ENCODE measurements around the gene GARRE1.
A peak's percentile ranks its signal among the peaks of the same experiment; 100 is the strongest.
"Not testable (repeated sequence)": the region's sequence is repeated elsewhere in the genome, so short reads cannot be mapped to it uniquely, and the experiment has no call there.

The GARRE1 gene

GRCh38 chr19:34237939-34238338 is 16.4 kb upstream of the GARRE1 start:
- TF ChIP-seq EZH2 (IDR thresholded peaks at IDR 0.05) (no peak), POLR2AphosphoS5 (IDR thresholded peaks at IDR 0.05; ENCODE audit: borderline replicate concordance, low read depth, low read length) (no peak), FOXP2 (optimal IDR thresholded peaks at IDR 0.05; ENCODE audit: control extremely low read depth, extremely low read length, insufficient read depth) (no peak)
- Histone ChIP-seq H3K9me3 (ENCODE audit: low read depth, low read length) (no peaks in the 10 kb centered on the region), H3K4me3 (no peak overlapping the region), H3K9ac (ENCODE audit: insufficient read length) (no peak overlapping the region), H3K36me3 (ENCODE audit: insufficient read depth, low read length) (no peaks in the 10 kb centered on the region), H3K27ac (no peak overlapping the region)
- DNase-seq (ENCODE audit: low read depth, low spot score), result no peak

- TF ChIP-seq FOXP2 (optimal IDR thresholded peaks at IDR 0.05; ENCODE audit: control extremely low read depth, extremely low read length, insufficient read depth), result no peak
- TF ChIP-seq POLR2AphosphoS5 (IDR thresholded peaks at IDR 0.05; ENCODE audit: borderline replicate concordance, low read depth, low read length), result no peak
- TF ChIP-seq EZH2 (IDR thresholded peaks at IDR 0.05), result no peak
- H3K36me3 ChIP-seq (ENCODE audit: insufficient read depth, low read length), result no peaks in the 10 kb centered on the region
- no peak overlapping the region for H3K4me3 ChIP-seq
- H3K27ac ChIP-seq, result no peak overlapping the region
- H3K9ac ChIP-seq (ENCODE audit: insufficient read length), result no peak overlapping the region
- no peaks in the 10 kb centered on the region for H3K9me3 ChIP-seq (ENCODE audit: low read depth, low read length)
- no peak for DNase-seq (ENCODE audit: low read depth, low spot score)
Measured at GRCh38 chr19:34241513-34242337, 12.6 kb upstream of the GARRE1 start.

- H3K9ac ChIP-seq (ENCODE audit: insufficient read length); H3K9me3 ChIP-seq (ENCODE audit: low read depth, low read length); H3K36me3 ChIP-seq (ENCODE audit: insufficient read depth, low read length); H3K27ac ChIP-seq; H3K4me3 ChIP-seq; DNase-seq (ENCODE audit: low read depth, low spot score): not testable (repeated sequence)
Measured at GRCh38 chr19:34243138-34243875, 11.0 kb upstream of the GARRE1 start.

GRCh38 chr19:34243876-34244578 is 10.3 kb upstream of the GARRE1 start:
- no peak overlapping the region for H3K27ac ChIP-seq
- H3K4me3 ChIP-seq, result no peak overlapping the region
- no peaks in the 10 kb centered on the region for H3K36me3 ChIP-seq (ENCODE audit: insufficient read depth, low read length)
- no peak for DNase-seq (ENCODE audit: low read depth, low spot score)
- no peak overlapping the region for H3K9ac ChIP-seq (ENCODE audit: insufficient read length)
- H3K9me3 ChIP-seq (ENCODE audit: low read depth, low read length), result no peaks in the 10 kb centered on the region
- no peak for TF ChIP-seq POLR2AphosphoS5 (IDR thresholded peaks at IDR 0.05; ENCODE audit: borderline replicate concordance, low read depth, low read length)
- TF ChIP-seq EZH2 (IDR thresholded peaks at IDR 0.05), result no peak
- TF ChIP-seq FOXP2 (optimal IDR thresholded peaks at IDR 0.05; ENCODE audit: control extremely low read depth, extremely low read length, insufficient read depth), result no peak

- TF ChIP-seq EZH2 (IDR thresholded peaks at IDR 0.05) (no peak), FOXP2 (optimal IDR thresholded peaks at IDR 0.05; ENCODE audit: control extremely low read depth, extremely low read length, insufficient read depth) (no peak), POLR2AphosphoS5 (IDR thresholded peaks at IDR 0.05; ENCODE audit: borderline replicate concordance, low read depth, low read length) (no peak)
- Histone ChIP-seq H3K9me3 (ENCODE audit: low read depth, low read length) (no peaks in the 10 kb centered on the region), H3K4me3 (no peak overlapping the region), H3K27ac (no peak overlapping the region), H3K36me3 (ENCODE audit: insufficient read depth, low read length) (no peaks in the 10 kb centered on the region), H3K9ac (ENCODE audit: insufficient read length) (no peak overlapping the region)
- DNase-seq (ENCODE audit: low read depth, low spot score), result no peak
Measured at GRCh38 chr19:34244611-34245299, 9.6 kb upstream of the GARRE1 start.

GRCh38 chr19:34246340-34246739 is 8.0 kb upstream of the GARRE1 start:
- Histone ChIP-seq H3K4me3 (no peak overlapping the region), H3K36me3 (ENCODE audit: insufficient read depth, low read length) (no peaks in the 10 kb centered on the region), H3K9ac (ENCODE audit: insufficient read length) (no peak overlapping the region), H3K9me3 (ENCODE audit: low read depth, low read length) (no peaks in the 10 kb centered on the region), H3K27ac (no peak overlapping the region; the same call in 1 of the 2 replicates)
- peak; percentile 44 for DNase-seq (ENCODE audit: low read depth, low spot score)
- TF ChIP-seq FOXP2 (optimal IDR thresholded peaks at IDR 0.05; ENCODE audit: control extremely low read depth, extremely low read length, insufficient read depth) (no peak), EZH2 (IDR thresholded peaks at IDR 0.05) (no peak), POLR2AphosphoS5 (IDR thresholded peaks at IDR 0.05; ENCODE audit: borderline replicate concordance, low read depth, low read length) (no peak)

GRCh38 chr19:34248941-34249340 is 5.4 kb upstream of the GARRE1 start:
- H3K9ac ChIP-seq (ENCODE audit: insufficient read length), result no peak overlapping the region
- no peaks in the 10 kb centered on the region for H3K9me3 ChIP-seq (ENCODE audit: low read depth, low read length)
- no peak overlapping the region for H3K4me3 ChIP-seq
- H3K27ac ChIP-seq, result no peak overlapping the region
- no peaks in the 10 kb centered on the region for H3K36me3 ChIP-seq (ENCODE audit: insufficient read depth, low read length)
- no peak for DNase-seq (ENCODE audit: low read depth, low spot score)
- no peak for TF ChIP-seq FOXP2 (optimal IDR thresholded peaks at IDR 0.05; ENCODE audit: control extremely low read depth, extremely low read length, insufficient read depth)
- no peak for TF ChIP-seq EZH2 (IDR thresholded peaks at IDR 0.05)
- TF ChIP-seq POLR2AphosphoS5 (IDR thresholded peaks at IDR 0.05; ENCODE audit: borderline replicate concordance, low read depth, low read length), result no peak

- not testable (repeated sequence) for H3K4me3 ChIP-seq
Measured at GRCh38 chr19:34253167-34253566, 1.2 kb upstream of the GARRE1 start.

GRCh38 chr19:34253681-34254045 is 691 bp upstream of the GARRE1 start:
- H3K36me3 ChIP-seq (ENCODE audit: insufficient read depth, low read length); H3K27ac ChIP-seq; H3K9me3 ChIP-seq (ENCODE audit: low read depth, low read length); DNase-seq (ENCODE audit: low read depth, low spot score): not testable (repeated sequence)
- Histone ChIP-seq H3K9ac (ENCODE audit: insufficient read length) (peak overlapping the region; percentile 82), H3K4me3 (peak overlapping the region; percentile 90)

More at GRCh38 chr19:34253167-34253566, 1.2 kb upstream of the GARRE1 start:
- H3K36me3 ChIP-seq (ENCODE audit: insufficient read depth, low read length); H3K9me3 ChIP-seq (ENCODE audit: low read depth, low read length); H3K9ac ChIP-seq (ENCODE audit: insufficient read length); H3K27ac ChIP-seq; DNase-seq (ENCODE audit: low read depth, low spot score): not testable (repeated sequence)
